HG03354 (cell line): ENCODE data around the gene USH2A.

Experiments
- ATAC-seq: cut with Tn5 transposase; IDR thresholded peaks from one replicate; pipeline ENCODE4 v1.9.1; 2021; ENCODE audit warnings: mild to moderate bottlenecking; ENCODE audit not compliant: unreplicated experiment, poor library complexity, severe bottlenecking

The USH2A gene

GRCh38 chr1:216073793-216074595, 349.3 kb downstream of the USH2A start:
- ATAC-seq = no peak

- no peak for ATAC-seq
Observed at GRCh38 chr1:216071262-216071661, 352.0 kb downstream of the USH2A start.

- ATAC-seq = no peak
Observed at GRCh38 chr1:216064643-216065042, 358.6 kb downstream of the USH2A start.

- no peak for ATAC-seq
Observed at GRCh38 chr1:216057947-216058346, 365.3 kb downstream of the USH2A start.

DNA sequence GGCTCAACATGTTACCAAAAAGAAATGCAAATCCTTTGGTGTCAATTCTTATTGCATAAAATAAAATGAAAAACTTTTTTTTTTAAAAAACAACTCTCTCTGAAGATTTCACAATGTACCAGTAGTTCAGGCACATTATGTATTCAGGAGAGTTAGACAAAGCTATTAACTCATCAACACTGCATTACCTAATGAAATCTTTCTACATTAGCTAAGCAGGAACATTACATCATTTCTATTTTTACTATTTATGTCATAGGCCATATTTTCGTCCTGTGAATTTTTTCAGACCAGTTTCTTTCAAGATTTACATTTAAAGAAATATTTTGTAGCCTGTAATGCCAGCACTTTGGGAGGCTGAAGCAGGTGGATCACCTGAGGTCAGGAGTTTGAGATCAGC, 366.2 kb downstream of the USH2A start:
- no peak for ATAC-seq

DNA sequence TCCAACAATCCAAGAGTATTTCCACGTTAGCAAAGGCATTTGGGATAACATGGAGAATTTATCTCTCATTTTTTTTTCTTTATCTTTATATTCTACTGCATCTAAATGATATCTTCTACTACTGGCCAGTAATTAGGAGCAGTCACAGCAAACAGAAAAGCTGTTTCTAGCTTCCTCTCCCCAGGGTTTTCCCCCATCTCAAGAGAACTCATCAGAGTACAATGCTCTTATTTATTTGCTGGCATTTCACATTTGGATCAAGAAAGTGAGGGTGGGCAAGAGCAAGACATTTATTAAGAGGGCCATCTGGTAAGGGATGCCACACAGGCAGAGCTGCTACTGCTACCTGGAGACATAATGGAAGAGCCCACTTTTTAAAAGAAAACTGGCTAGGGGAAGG, 368.2 kb downstream of the USH2A start:
- ATAC-seq = no peak

GRCh38 chr1:216054600-216054999, 368.6 kb downstream of the USH2A start:
- ATAC-seq = no peak

DNA sequence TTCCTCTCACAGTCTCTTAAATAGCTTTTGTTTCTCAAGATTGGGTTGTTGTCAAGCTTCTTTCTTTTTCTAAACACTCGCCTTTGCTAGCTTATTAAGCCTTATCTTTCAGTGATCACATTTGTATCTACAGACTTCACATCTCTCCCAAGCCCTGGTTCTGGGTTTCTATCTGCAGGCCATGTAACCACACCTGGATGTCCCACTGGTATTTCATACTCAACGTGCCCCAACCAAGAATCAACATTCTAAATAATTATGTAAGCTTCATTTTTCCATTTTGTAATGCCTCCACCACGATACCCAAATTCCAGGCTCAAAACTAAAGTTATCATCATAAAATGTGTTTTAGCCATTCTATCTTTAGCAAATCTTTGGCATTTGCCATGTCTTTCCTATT, 372.2 kb downstream of the USH2A start:
- ATAC-seq = no peak

DNA sequence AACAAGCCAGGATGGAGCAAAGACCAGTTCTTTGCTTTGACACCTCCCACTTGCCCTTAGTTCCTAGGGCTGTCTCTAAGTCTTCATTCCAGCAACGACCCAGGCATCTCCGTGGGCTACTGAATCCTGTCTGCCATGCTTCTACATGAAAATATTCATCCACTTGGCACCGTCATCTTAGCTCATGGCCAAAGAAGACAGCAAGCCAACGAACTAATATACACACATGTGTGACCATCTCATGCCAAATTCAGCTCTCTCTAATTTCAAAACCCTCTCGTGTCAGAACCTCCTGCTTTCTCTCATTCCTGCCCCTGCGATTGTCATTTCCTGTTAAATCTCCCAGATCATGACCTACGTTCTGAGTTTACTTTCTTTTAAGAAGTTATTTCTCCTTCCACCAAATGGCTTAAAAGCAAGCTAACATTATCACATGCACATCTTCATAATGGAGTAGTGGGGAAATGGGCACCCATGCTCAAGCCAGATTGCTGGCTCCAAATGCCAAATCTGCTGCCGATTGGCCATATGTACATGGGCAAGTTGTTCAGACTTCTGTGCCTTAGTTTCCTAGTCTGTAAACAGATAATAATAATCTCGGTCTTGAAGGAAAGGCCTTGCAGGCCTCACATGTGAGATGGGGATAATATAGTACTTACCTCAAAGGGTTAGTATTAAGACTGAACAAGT, 373.4 kb downstream of the USH2A start:
- no peak for ATAC-seq

DNA sequence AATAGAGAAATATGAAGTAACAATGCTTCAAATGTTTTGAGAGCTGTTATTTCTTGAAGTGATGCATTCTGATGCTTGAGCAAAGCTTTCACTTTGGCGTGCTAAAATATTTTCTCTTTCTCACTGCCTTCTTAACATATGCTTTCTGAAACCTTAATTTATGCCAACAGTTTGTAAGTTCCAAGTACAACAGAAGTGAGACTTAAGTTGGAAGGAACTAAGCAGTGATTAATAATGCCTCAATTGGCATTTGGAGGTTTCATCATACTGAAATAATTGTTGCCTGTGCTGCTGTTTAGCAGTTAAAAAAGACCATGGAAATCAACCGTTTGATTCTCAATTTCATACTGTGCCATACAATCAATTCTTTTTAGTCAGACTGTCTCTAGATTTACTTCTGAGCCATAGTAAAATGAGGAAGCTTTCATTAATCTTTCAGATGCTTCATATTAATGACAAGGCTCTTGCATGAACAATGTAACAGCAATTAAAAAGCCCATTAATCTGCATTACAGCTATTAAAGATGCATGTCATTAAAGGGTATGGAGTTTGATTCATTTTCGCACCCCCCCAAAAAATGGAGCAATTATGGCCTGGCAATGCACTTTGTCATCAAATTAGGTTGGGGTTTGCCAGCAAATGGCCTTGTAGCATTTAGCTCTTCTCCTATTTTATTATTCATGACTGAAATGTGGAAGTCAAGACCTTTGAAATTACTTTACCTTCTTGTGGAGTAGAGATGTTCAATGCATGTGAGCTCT, 375.3 kb downstream of the USH2A start:
- ATAC-seq = no peak

- ATAC-seq = no peak
Observed at GRCh38 chr1:216046336-216046735, 376.9 kb downstream of the USH2A start.

GRCh38 chr1:216045400-216045799, 377.8 kb downstream of the USH2A start:
- ATAC-seq = no peak

DNA sequence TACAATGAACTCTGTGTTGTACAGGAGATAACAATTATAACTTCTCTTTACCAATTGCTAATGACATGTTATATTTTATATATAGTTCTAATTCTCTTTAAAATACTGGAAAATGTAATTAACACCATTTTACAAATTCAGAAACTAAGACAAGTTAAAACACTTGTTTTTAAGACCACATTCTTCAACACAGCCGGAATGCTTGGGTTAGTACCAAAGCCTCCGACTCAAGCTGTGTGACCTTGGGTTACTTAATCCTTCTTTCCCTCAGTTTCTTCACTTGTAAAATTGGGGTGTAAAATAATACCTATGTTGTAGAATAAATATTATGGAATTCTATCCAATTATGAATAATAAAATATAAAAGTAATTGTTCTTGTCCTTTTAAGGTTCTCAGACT, 378.7 kb downstream of the USH2A start:
- no peak for ATAC-seq

GRCh38 chr1:216034506-216034905, 388.7 kb downstream of the USH2A start:
- ATAC-seq = no peak

GRCh38 chr1:216032961-216033614, 390.2 kb downstream of the USH2A start:
- no peak for ATAC-seq

DNA sequence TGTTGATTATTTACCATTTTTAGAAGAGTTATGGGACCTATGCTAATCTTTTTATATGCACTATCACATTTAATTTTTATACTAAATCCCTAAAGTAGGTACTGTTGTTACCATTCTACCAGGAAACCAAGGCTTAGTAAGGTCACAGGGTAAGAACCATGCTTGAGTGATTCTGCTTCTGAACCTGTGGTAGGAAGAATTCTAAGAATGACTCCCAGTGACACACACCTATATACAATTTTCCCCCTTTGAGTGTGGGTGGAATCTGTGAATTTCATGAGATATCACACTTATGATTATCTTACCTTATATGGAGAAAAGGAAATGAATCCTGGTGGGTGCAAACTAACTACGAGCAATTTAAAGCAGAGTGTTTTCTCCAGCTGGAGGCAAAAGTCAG, 391.0 kb downstream of the USH2A start:
- no peak for ATAC-seq

GRCh38 chr1:216028631-216029030, 394.6 kb downstream of the USH2A start:
- ATAC-seq = no peak

- no peak for ATAC-seq
Observed at GRCh38 chr1:216024546-216024945, 398.7 kb downstream of the USH2A start.

DNA sequence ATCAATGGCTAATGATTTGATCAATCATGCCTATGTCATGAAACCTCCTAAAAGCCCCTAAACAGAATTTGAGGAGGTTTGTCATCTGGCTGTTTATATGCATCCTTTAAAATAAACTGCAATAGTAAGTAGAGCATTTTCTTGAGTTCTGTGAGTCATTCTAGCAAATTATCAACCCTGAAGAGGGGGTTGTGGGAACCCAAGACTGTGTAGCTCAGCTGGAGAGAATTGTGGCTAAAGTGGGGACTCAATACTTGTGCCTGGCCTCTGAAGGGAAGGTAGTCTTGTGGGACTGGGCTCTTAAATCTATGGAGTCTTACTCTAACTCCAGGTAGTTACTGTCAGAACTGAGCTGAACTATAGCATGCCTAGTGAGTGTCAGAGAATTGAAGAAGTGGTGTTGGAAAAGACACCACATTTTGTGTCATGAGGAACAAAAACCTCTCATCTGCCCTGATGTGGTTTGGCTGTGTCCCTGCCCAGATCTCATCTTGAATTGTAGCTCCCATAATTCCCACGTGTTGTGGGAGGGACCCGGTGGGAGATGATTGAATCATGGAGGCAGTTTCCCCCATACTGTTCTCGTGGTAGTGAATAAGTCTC, 402.4 kb downstream of the USH2A start:
- no peak for ATAC-seq

DNA sequence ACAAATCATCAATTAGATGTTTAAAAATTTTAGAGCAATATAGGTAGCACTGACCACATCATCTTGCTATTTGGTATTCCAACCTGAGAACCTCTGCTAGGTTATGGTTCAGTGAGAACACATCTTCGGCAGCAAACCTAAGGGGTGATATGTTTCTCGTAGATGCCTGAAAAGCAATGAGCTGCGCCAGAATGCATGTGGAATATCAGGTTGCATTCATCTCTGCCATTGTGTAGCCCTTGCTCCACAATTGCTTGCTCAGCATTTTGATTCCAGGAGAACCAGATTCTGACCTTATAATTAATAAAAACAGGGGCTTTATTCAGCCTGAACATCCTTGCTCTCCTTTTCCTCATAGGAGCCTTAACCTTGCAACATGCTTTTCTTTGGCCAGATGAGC, 408.1 kb downstream of the USH2A start:
- ATAC-seq = no peak
